Loucy (cell line): ENCODE measurements around the gene LRBA.

ENCODE experiments used
- EZH2phosphoT487 ChIP-seq: fragments of 200-600 bp; IDR thresholded peaks from 2 replicates; pipeline ENCODE4 v1.6.1; 2018; ENCODE audit warnings: antibody characterized with exemption, mild to moderate bottlenecking, moderate library complexity, borderline replicate concordance
- TF ChIP-seq, protein P1 (sequence below): fragments of 200-600 bp; sonication (generic); conservative IDR thresholded peaks from 2 replicates; pipeline ENCODE4 v1.5.1; 2014; ENCODE audit warnings: mild to moderate bottlenecking, antibody characterized with exemption, low read length

DNA sequence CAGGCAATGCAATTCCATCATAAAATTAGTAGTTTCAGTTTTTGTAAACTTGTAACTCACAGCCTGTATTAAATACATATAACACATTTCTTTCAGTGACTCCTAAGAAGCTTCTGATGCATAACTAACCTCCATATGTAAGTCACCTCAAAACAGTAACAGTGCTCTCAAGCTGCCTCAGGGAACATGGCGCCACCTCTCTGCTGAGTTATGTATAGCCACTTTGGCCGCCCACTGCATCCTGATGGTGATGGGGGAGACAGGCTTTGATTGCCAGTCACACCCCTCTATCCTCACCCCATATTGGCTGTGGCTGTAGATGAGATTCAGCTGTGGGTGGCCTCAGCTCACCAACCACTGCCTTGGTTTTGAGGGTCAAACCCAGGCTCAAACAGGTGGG is 54.3 kb downstream of the LRBA start:
- TF ChIP-seq, protein P1, sequence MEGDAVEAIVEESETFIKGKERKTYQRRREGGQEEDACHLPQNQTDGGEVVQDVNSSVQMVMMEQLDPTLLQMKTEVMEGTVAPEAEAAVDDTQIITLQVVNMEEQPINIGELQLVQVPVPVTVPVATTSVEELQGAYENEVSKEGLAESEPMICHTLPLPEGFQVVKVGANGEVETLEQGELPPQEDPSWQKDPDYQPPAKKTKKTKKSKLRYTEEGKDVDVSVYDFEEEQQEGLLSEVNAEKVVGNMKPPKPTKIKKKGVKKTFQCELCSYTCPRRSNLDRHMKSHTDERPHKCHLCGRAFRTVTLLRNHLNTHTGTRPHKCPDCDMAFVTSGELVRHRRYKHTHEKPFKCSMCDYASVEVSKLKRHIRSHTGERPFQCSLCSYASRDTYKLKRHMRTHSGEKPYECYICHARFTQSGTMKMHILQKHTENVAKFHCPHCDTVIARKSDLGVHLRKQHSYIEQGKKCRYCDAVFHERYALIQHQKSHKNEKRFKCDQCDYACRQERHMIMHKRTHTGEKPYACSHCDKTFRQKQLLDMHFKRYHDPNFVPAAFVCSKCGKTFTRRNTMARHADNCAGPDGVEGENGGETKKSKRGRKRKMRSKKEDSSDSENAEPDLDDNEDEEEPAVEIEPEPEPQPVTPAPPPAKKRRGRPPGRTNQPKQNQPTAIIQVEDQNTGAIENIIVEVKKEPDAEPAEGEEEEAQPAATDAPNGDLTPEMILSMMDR, result peak; percentile 59
- no peak for TF ChIP-seq EZH2phosphoT487
